ENCODE results near the gene RANBP3.

GRCh38 chr19:6007866-6008265 lies 29.9 kb upstream of the RANBP3 start:
- no peak for TF ChIP-seq CTCF (IDR thresholded peaks at IDR 0.05; ENCODE audit: low read length)
- no peak for TF ChIP-seq EZH2 (optimal IDR thresholded peaks at IDR 0.05; ENCODE audit: low read depth, low read length)
- no peak for TF ChIP-seq EZH2phosphoT487 (IDR thresholded peaks at IDR 0.05; ENCODE audit: low read length)

All from MM.1S (cell line).